Heart left ventricle (tissue), 13 donors: Measurements from ENCODE around the gene LHFPL4.

ENCODE experiments used
- CTCF ChIP-seq, 12 donors: fragments of 200-600 bp; sonication (generic) in 4 of 12; IDR thresholded peaks; one replicate each; pipeline versions ENCODE4 v1.5.0 to v1.8.0; 2018 to 2022; ENCODE audit warnings: antibody characterized with exemption in 12 of 12, mild to moderate bottlenecking in 5 of 12
- POLR2A ChIP-seq, 2 donors: fragments of 450-650 bp; IDR thresholded peaks; one replicate each; pipeline ENCODE4 v1.6.1; 2017; ENCODE audit warnings: antibody characterized with exemption in 2 of 2, mild to moderate bottlenecking in 2 of 2, moderate library complexity in 2 of 2
- donor health status: ischemic (EF 13 %, LVEDD 7.1; RV severe dilation, severe dysfunction).
- donor health status: DM: no; HTN: yes; CAD: no.
- donor health status: DM: no; HTN: no; CAD: no.
- donor health status: ischemic (EF 25% LVEDD 6.9; RV normal size, moderate dysfunction).
- donor health status: ischemic (EF 25% LVEDD 5.7; RV mildly dilated, moderate dysfunction).
- donor health status: ischemic (EF 35%, LVEDD 5.7; RV mildly dilated, moderate dysfunction).
- donor health status: nonischemic (EF 11% LVEDD 7.7; RV severe dilation, severe dysfunction).
- donor health status: DM: yes; HTN: yes; CAD: no.
- donor health status: PGD.
- donor health status: ischemic (EF 29% LVEDD 5.4; RV normal size, mild dysfunction).
- donor health status: nonischemic (EF 23%, LVEDD 6.1; RV moderate dilation, normal function).

- TF ChIP-seq CTCF (IDR thresholded peaks at IDR 0.05) = no peak
- no peak for TF ChIP-seq POLR2A (IDR thresholded peaks at IDR 0.05)
These were observed 102.6 kb downstream of the LHFPL4 start for GRCh38 chr3:9450991-9451390.
